DLD1 (cell line): ENCODE measurements around the gene CEBPG.

Source experiments
- in situ Hi-C: cut with HindIII; loops from 2 replicates; pipeline ENCODE4 v1.10.0; 2017; ENCODE audit warnings: low sequenced_read_pairs

Gene CEBPG

GRCh38 chr19:33373453-33374235 lies at the start of gene CEBPG:
CEBPG (plus strand) TSS chr19:33373709; CDS start chr19:33379240, 5,531 bp downstream.
- in situ Hi-C loops, result no loop called here

DNA sequence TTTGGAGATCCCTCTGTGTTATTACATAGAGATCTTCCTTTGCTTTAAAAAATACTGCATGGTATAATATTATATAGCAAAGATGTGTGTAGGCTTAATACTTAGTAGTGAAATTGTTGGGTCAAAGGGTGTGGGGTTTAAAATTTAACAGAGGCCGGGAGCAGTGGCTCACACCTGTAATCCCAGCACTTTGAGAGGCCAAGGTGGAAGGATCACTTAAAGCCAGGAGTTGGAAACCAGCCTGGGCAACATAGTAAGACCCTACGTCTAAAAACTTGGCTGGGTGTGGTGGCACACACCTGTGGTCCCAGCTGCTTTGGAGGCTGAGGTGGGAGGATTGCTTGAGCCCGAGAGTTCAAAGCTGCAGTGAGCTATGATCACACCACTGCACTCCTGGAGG lies 48.9 kb upstream of the CEBPG start:
- in situ Hi-C loops, result no loop called here

DNA sequence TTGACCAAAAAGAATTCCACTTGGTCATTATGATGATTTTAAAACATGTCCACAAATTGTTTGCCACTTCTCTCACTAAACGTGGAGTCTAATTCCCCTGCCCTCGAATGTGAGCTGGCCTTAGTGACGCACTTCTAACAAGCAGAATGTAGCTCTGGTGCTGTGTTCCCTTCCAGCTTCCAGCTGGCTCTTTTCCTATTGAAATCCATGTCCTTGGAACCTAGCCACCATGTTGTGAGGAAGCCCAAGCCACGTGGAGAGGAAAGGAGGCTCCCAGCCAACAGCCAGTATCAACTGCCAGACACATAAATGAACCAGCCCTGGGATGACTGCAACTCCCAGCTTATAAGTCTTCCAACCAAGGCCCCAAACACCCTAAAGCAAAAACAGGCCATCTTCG lies 47.6 kb upstream of the CEBPG start:
- in situ Hi-C loops, result no loop called here

DNA sequence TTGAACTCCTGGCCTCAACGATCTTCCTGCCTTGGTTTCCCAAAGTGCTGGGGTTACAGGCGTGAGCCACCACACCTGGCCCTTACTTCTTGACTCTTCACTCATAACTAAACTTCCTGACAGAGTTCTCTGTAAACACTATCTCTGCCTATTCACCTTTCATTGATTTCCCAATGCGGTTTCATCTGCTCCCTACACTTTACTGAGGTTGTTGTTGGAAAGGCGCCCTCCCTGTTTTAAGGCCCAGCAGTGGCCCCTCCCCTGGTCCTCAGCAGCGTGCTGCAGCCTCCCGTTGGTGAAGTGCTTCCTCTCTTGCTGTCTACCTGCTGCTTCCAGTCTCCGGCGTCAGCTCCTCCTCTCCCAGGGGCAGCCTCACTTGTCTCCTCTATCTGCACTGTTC lies 44.4 kb upstream of the CEBPG start:
- in situ Hi-C loops, result no loop called here

DNA sequence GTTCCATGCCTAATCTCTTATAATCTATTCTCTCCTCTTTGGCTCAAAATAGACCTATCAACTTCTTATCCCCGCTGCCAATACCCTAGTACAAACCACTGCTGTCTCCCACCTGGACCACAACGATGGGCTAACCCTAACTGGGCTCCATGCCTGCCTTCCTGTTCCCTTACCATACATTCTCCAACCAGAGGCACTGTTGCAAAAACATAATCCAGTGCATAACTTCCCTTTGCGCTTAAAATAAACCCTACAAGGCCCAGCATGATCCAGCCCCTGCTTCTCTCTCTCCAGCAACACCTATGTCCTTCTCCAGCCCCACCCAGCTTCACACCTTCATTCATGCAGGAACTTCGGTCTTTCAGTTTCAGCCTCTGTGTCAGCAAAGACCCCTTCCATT lies 43.8 kb upstream of the CEBPG start:
- in situ Hi-C loops, result no loop called here

DNA sequence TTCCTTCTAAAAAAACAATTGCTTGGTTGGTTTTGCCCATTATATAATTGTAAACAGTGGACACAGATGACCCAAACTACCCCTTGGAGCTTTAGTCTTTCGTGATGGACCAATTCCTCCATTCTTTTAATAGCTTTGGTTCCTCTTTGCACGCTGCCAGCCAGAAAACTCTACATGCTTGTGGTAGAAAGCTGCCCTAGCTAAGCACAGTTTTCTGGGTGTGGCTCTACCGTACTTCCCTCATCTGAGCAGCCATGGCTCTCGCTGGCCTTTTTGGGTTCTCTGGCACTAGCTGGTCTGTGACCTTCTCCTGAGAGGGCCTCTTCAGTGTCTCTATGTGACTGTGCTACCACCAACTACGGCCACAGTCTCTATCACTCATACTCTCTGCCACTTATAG lies 41.3 kb upstream of the CEBPG start:
- in situ Hi-C loops, result no loop called here

- in situ Hi-C loops, result no loop called here
These were observed 40.4 kb upstream of the CEBPG start for GRCh38 chr19:33333151-33333550.

DNA sequence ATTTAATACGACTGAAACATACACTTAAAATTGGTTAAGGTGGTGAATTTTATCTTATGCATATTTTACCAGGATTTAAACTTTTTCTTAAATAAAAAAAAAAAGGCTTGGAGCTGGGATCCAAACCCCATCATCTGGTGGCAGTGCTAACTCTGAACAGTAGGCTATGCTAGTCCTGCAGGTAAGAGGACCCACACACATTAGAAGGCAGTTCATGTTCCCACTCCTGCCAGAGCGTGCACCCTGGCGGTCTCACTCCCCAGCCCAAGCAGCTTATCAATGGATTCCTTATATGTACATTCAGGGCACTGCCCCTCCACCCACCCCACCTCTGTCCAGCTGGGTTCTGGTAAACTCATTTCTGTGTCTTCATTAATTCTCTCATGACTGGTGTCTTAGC lies 39.9 kb upstream of the CEBPG start:
- in situ Hi-C loops, result no loop called here

GRCh38 chr19:33334271-33334670 lies 39.2 kb upstream of the CEBPG start:
- in situ Hi-C loops, result no loop called here

DNA sequence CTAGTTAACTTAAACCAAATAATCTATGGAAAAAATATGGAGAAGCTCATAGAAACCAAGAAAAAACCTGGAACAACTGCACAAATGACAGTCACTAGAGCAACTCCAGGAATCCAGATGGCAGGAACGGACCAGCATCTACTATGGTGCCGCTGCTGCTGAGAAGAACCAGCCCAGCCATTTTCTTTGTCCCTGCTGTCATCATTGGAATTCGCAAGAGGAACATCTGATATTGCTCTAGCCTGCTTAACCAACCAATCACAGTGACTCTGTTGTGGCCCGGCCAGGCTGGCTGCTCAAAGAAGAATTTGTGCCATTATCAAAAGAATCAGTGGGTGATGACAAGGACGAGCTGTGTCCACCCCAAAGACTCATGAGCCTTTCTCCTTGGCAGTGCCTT lies 38.1 kb upstream of the CEBPG start:
- in situ Hi-C loops, result no loop called here

GRCh38 chr19:33339016-33339984 lies 34.2 kb upstream of the CEBPG start:
- in situ Hi-C loops, result no loop called here

GRCh38 chr19:33340991-33341390 lies 32.5 kb upstream of the CEBPG start:
- in situ Hi-C loops, result no loop called here

GRCh38 chr19:33343301-33343700 lies 30.2 kb upstream of the CEBPG start:
- in situ Hi-C loops, result no loop called here

GRCh38 chr19:33343859-33344572 lies 29.5 kb upstream of the CEBPG start:
- in situ Hi-C loops, result no loop called here

DNA sequence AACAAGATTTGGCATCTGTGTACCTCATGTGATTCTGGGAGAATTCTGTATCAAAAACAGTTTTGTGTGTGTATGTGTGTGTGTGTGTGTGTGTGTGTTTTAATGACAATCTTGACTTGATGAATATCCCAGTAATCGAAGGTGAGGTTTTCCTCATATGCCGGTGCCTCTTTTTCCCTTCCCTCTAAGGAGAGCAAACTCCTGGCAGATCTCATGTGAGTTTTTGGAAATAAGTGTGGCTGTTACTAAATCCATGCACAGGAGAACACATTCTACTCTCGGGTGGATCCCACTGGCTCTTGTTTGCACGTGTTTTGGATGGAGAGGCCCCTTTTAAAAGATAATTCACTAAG lies 29.0 kb upstream of the CEBPG start:
- in situ Hi-C loops, result no loop called here

DNA sequence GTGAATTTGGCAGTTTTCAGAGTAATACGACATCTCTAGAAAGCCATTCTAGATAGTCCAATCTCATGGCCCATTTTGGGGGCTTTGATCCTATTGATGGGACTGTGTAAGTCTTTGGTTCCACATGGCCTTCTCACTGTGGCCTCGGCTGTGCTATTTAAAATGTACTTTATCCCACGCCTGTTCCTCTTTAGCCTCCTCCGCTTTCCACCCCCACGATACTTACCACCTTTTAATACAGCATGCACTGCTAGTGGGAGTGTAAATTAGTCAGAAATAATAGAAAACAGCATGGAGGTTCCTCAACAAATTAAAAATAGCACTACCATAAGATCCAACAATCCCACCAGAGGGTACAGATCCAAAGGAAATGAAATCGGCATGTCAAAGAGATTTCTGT lies 28.3 kb upstream of the CEBPG start:
- in situ Hi-C loops, result no loop called here

DNA sequence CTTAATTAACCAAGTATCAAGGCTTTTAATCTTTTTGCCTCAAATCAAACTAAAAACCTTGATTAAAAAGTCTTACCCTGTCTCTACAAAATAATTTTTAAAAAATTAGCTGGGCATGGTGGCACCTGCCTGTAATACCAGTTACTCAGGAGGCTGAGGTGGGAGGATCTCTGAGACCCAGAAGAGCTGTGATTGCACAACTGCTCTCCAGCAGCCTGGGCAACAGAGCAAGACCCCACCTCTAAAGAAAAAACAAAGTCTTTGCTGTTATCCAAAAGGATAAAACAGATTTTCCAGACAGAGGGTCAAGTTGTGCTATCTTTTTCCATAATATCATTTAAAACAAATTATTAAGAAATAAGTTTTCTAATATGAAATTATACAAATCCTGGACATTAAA lies 26.8 kb upstream of the CEBPG start:
- in situ Hi-C loops, result no loop called here

DNA sequence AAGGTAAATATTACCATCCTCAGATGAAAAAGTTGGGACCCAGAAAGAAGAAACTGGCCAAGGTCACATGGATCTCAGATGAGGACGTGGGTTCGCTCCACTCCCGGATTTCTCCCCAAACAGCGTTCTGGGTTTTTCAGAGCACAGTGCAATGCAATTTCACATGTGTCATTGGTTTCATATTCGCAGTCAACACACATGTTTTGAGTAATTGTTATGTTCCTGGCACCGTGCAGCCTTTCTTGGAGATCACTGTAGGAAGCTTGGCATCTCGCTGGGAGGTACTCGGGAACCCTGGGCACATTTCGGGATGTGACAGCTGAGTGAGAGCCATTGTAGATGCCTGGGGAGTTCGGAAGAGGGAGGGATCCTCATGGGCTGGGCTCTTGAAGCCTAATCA lies 26.2 kb upstream of the CEBPG start:
- in situ Hi-C loops, result no loop called here

DNA sequence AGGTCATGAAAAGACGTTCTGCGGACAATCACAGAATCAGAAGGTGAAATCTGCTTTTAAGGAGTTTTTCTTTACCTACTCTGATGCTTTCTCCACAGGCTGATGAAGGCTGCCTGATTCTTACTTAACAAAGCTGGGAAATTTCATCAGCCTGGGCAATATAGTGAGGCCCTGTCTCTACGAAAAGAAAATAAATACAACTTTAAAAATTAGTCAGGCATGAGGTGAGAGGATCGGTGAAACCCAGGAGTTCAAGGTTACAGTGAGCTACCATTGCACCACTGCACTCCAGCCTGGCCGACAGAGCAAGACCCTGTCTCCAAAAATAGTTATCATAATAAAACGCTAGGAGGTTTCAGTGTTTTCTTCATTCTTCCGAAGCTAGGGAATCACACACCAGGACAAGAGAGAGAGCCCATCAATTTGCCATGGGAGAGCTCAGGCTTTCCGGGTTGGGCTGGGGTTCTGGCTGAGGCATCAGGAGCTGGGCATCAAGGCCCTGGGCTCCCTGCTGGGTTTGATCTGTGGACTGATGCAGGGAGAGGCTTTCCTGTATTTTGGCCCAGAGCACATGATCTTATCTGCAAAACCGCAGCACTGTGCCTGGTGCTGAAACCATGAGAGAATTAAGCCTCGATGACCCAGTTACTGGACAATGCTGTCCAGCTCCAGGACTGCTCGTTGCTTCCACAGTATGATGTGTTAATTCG lies 25.1 kb upstream of the CEBPG start:
- in situ Hi-C loops, result no loop called here

GRCh38 chr19:33349319-33350289 lies 23.9 kb upstream of the CEBPG start:
- in situ Hi-C loops, result no loop called here
